Germinal center (tissue), 1 donor: Measurements from ENCODE around the gene DNAH10.

Experiments used
- DNase-seq: peaks from one replicate; pipeline ENCODE4 v3.0.0; 2012; ENCODE audit warnings: mixed read lengths, low spot score

The DNAH10 gene

GRCh38 chr12:123948401-123948795 is 186.3 kb downstream of the DNAH10 start:
- DNase-seq: no peak

DNA sequence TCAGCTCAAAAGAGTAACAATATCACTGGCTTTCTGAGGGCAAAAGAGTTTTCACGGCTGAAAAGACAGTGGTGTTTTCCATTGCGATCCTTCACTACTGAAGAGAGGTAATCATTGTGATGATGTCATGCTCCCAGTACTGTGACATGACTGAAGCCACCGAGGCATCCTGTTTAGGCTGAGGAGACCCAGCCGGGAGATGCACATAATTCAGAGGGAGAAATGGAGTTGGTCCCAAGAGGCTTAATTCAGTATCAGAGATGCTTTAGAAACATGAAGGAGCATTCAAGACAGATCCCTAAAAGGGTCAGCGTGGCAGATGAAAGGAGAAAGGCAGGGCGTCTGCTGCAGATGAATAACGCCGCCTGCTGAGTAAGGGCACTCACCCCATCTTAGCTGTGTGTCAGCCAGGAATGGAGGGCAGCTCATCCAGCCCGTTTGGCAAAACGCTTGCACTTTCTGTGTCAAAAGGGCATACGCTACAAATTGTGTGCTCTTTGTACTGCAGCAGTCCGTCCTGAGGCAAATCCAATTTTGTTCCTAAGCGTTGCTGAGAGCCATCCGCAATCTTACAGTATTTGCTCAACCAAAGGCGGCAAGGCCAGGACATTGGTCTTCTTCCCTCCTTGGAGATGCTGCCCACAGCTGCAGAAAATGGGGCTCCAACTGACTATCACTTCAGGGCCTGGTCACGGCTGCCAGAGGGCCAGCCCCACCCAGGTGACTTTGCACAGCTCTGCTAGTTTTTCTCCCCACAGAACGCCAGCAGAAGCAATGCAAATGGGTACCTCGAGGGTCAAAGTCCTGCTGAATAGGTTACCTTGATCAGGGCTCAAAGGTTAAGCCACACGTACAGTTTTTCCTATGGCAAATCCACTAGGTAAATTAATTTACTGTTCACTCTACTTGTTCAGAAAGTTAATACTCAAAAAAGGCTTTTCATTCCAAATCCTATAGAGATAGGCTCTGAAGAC is 187.0 kb downstream of the DNAH10 start:
- no peak for DNase-seq

DNA sequence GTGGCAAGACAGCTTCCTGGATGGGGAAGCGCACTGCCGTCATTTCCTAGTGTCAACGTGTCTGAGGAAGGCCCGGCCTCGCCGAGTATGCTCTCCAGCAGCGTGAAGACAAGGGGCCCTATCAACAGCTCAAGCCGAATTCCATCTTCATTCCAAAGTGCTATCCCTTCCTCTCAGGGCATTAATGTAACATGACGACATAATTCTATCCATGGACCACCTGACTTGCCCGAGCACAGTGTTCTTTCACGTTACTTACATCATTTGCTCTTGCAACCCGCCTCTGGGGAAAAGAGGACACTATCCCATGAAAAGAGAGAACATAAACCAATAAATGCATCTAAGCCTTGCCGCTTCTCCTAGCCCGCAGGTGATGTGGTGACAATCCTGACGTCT is 187.7 kb downstream of the DNAH10 start:
- no peak for DNase-seq

DNA sequence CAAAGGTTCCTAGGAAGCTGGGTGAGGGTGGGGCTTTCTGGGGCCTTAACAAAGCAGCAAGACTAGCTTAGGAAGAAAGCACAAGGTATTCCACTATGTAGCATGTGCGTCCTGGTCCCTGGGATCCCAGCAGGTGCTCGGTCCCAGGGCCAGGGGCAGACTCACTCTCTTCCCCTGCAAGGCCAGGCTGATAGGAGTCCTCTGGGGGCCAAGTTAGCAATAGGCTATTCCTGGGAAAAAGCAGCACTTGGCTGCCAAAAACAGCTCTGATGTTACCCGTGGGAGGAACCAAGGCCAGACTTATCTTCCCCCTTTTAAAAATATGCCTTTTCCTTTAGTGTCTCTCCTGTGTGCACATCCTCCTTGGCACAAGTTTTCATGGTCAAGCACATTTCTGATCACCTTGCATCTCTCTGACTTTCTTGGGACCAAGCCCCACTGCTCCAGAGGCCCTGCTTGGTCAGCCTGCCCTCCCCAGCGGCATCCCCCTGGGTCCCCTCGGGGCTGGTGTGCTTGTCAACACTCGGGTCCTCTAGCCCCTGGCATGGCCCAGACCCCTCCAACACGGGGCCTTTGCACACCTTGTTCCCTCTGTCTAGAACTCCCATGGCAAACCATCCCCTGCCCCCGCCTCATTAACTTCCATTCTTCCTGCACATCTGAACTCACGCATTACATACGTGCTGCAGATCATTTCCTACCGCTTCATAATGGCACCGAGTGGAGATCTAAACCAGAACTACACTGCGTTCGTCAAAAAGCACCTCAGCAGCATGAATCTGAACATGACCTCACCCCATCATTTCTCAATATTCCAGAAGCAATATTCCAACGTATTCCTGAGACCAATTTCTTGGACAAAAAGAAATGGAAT is 188.6 kb downstream of the DNAH10 start:
- DNase-seq: no peak

GRCh38 chr12:123951467-123951866 is 189.4 kb downstream of the DNAH10 start:
- DNase-seq: no peak

DNA sequence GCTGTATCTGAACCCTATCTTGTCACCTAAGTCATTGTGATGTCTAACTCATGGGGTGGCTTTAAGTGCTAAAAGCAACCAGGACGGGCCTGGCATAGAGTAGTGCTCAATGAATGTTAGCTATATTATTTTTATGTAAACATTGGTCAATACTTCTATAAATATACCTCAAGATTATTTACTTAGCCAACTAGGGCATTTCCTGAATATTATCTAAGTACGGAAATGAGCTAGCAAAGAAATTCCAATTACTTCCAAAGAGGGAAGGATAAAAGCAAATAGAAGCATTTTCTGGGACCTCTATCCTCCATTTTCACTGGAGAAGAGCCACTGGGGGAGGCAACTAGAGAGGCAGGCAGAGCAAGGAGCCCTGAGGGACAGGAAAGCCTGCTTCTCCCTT is 189.9 kb downstream of the DNAH10 start:
- no peak for DNase-seq

DNA sequence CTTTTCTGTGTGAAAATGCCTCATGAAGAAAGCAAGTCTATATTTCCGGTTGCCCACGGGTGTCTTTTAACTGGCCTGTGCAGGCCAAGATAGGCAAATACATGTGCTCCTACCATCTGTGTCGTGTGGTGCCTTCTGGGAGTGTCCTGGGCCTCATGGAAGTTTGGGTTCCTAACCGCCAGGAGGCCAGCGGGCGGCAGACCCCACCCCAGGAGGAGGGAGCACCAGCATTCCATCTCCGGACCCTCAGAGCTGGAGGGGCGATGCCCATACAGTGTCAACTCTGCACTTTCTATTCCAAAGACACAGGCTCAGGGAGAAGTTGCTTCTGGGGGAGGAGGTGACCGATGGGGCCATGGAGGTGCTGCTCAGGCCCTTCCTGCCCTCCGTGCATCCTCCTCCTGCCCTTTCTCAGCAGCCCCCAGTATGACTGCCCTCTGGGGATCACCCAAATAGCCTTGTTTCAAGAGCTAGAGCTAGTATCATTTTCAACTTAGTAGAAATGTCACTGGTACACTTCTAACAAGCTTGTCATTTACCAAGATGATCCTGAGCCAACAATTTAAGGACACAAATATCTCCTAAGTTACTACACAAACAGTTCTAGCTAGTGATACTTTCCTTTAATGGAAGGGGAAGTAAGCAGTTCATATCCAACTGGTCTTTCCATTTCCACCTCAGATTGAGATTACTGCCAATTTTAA is 192.7 kb downstream of the DNAH10 start:
- no peak for DNase-seq

DNA sequence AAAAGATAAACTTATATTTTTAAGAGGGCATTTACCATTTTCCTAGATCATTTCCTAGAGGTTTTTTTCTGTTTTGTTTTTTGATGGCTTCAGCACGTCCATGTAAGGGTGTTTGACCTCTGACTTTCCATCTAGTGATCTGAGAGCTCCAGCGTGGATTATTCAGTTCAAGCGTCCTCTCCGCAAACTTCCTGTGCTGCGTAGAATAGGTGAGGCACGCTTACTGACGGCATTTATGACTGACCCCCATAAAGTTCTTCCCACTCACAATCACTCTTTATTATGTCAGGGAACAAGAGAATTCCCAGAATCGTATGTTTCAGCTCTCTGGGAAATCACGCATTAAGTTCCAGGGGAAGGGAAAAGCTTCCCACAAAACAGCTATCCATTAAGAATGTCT is 194.1 kb downstream of the DNAH10 start:
- DNase-seq: no peak

- DNase-seq: no peak
These were observed 195.1 kb downstream of the DNAH10 start for GRCh38 chr12:123957196-123957595.

DNA sequence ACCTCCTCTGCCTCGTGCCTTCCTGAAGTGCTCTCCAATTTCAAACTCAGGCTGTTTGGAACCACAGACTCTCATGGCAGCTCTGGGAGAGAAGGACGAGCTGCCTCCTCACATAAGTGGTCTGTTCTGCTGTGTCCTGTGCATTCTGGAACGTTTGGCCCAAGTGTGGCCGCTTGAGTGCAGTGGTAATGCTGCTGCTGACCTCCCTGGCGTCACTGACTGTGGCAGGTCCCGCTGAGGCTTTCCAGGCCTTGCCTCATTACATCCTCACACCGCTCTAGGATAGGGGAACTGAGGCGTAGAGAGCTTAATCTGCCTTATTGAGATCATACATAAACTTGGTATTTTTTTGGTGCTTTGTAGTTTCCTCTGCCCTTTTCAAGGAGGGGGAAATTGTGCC is 196.4 kb downstream of the DNAH10 start:
- DNase-seq: no peak

GRCh38 chr12:123958876-123959275 is 196.8 kb downstream of the DNAH10 start:
- DNase-seq: no peak

DNA sequence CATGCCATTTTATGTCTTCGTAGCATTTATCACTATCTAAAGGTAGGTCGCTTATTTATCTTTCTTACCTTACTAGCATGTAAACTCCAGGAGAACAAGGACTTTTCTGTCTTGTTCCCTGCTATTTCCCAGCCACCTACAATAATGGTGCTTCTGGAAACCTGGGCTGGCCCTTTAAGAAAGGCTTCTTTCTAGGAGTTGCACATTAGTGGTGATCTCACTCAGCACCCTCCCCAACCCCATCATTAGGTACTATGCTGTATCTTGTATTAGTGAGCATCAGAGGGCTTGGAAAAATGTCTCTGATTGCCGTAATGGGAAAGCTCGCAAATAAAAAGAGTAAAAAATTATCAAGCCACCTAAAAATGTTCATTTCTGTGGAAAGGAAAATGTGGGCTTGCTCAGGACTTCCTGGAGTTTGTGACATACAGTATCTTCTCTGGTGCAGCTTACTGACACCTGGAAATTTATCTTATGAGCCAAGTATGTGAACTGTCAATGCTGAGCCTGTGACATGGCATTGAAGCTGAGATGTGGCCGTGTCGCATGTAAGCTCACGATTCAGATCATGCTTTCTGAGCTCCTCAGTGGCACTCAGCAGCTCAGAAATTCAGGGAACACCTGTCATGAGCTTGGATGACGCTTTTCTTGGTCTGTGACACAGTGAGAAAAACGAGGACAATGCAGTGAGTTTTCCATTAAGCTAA is 198.1 kb downstream of the DNAH10 start:
- DNase-seq: no peak

DNA sequence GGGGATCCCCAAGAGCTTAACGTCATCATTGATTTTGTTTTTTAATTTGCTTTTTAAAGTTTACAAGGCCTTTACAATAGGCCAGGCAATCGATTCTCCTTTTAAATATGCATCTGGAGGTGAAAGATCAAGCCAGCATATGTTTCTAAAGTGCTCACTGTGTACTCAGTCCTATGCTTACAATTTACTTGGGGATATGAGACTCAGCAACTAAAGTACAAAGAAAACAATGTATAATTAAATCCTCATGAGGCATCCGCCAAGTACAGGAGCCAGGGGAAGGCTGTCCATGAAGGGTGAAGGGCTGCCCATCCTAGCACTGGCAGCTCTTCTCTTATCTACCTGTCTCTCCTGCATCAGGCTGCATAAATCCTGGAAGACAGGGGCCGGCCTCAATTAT is 198.8 kb downstream of the DNAH10 start:
- no peak for DNase-seq

DNA sequence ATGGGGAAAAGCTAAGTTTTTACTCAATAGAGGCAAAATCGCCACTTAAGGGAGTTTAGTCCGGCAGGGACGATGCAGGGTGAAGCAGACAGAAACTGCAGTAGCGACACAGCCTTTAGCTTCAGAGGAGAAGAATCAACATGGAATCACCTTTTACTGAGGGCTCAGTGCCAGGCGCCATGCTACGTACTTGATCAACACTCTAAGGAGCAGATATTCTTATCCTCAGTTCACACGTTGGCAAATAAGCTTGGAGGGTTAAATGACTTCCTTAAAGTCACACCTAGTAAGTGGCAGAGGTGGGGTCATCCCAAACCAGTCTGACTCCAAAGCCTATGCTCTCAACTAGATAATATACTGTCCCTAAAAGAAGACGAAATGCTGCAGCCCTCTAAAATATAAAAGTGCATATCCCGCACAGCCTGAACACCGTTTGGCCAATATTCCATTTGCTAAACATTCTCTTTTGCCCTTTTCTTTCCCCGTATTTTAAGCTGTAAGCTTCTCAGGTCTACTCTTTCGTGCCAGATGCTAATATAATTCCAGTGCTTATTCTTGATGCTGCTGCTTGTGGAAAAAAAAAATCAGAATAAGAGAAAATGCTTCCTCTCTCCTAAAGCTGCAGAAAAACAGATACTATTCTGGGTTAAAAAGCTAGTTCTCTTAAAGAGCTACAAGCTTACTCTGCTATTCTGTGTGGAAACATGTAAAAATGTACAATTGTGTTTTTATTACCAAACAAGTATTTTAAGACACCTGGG is 199.7 kb downstream of the DNAH10 start:
- DNase-seq: no peak

DNA sequence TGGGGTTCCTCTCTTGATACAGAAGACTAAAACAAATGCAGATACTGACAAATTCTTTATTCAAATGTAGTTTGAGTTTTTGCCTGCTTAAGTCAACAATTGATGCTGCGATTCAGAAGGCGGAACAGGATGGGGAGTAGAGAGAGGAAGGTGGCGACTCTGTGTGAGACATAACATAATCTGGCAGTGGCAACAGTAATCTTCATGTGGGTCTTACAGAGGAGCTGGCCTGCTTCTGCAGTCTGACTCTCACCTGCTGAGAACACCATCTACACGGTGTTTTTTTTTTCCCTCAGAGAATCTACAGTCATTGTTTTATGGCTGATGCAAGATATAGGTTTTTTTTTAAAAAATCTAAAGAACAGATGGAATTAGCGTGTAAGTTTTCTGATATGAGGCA is 200.4 kb downstream of the DNAH10 start:
- DNase-seq: no peak

- no peak for DNase-seq
These were observed 201.7 kb downstream of the DNAH10 start for GRCh38 chr12:123963821-123964220.

DNA sequence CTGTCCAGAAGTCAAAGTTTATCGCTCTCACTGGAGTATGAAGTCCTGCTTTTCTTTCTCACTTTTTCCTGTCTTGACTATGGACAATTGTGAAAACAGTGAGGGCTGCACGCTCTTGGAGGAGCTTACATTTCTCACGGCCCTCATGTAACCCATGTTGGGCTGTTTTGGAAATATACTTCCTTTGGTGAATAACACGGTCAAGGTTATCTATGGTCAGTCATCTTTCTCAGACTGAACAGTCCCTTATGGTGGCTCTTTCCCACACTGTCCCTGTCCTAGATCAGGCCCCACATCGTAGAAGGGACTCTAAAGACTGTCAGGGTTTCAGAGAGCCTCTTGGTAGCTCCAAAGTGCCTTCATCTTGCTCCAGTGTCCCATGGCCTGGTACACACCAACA is 203.3 kb downstream of the DNAH10 start:
- DNase-seq: no peak

DNA sequence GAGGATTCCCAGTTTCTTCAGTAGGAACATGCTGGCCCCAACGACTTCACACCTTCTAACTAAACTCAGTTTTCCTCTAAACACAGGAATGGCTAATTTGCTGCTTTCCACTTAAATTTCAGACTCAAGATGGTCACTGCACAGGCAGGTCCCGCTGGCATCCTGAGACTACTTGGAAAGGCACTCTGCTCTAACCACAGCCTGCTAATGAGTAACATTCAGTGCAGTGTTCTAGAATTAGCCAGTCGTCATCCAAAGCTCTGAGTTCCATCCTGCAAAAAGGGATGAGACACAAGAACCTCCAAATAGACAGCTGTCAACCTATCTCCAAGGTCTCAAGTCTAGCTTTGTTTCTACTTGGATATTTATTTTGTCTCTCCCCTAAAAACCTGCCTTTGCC is 204.5 kb downstream of the DNAH10 start:
- DNase-seq: no peak

GRCh38 chr12:123967121-123967586 is 205.1 kb downstream of the DNAH10 start:
- DNase-seq: no peak

GRCh38 chr12:123971449-123971769 is 209.3 kb downstream of the DNAH10 start:
- DNase-seq: no peak
